WTC11 (cell line): Measurements from ENCODE around the gene IQCF6. TPM values are rescaled to one million over a fixed set of nuclear protein-coding genes. Genes with fewer than 3 reads are reported as not detected.

ENCODE experiments used
- ATAC-seq: fragments of 200-7000 bp; cut with Tn5 transposase; 2 replicates; pipeline ENCODE4 v1.10.0; 2021; ENCODE audit warnings: mild to moderate bottlenecking, moderate library complexity
- CTCF ChIA-PET: fragments of 300-600 bp; sonication (Branson Sonifier 250); formaldehyde crosslinking; loops from one replicate; lab custom pipeline; 2021; ENCODE audit warnings: antibody characterized with exemption; lab: Charles Lee
- POLR2A ChIA-PET: fragments of 350-600 bp; sonication (Branson Sonifier 250); formaldehyde crosslinking; loops from one replicate; lab custom pipeline; 2021; ENCODE audit warnings: antibody characterized with exemption; lab: Charles Lee
- DNase-seq: peaks from one replicate; pipeline ENCODE4 v3.0.0; 2021; ENCODE audit warnings: low spot score
- H3K27ac Mint-ChIP-seq: 2 replicates; pipeline ENCODE4 v1.8.0; 2021; ENCODE audit warnings: mixed read lengths
- H3K27me3 Mint-ChIP-seq: 2 replicates; pipeline ENCODE4 v1.8.0; 2021; ENCODE audit warnings: low read depth, mild to moderate bottlenecking, moderate library complexity, mixed read lengths
- H3K36me3 Mint-ChIP-seq: 2 replicates; pipeline ENCODE4 v1.8.0; 2021; ENCODE audit warnings: mixed read lengths
- H3K4me1 Mint-ChIP-seq: 2 replicates; pipeline ENCODE4 v1.8.0; 2022; ENCODE audit warnings: mixed read lengths
- H3K4me3 Mint-ChIP-seq: 2 replicates; pipeline ENCODE4 v1.8.0; 2021; ENCODE audit warnings: mild to moderate bottlenecking, moderate library complexity, mixed read lengths
- H3K9me3 Mint-ChIP-seq: 2 replicates; pipeline ENCODE4 v1.8.0; 2021; ENCODE audit warnings: mixed read lengths
- CREB1 ChIP-seq: sonication (generic); formaldehyde crosslinking; IDR thresholded peaks from 2 replicates; pipeline ENCODE4 v1.8.0; 2023; ENCODE audit warnings: mild to moderate bottlenecking, missing genetic modification reagents
- ESRRA ChIP-seq: sonication (generic); formaldehyde crosslinking; IDR thresholded peaks from 2 replicates; pipeline ENCODE4 v1.8.1; 2022; ENCODE audit warnings: mild to moderate bottlenecking, missing genetic modification reagents, borderline replicate concordance
- JAZF1 ChIP-seq: fragments of 250-450 bp; sonication (Bioruptor Pico); IDR thresholded peaks from 2 replicates; pipeline ENCODE4 v1.9.0; 2021; ENCODE audit warnings: moderate library complexity, mild to moderate bottlenecking, inconsistent platforms
- KAT7 ChIP-seq: sonication (generic); formaldehyde crosslinking; IDR thresholded peaks from 2 replicates; pipeline ENCODE4 v1.8.1; 2023; ENCODE audit warnings: missing genetic modification reagents, mild to moderate bottlenecking, borderline replicate concordance
- NFATC4 ChIP-seq: fragments of 250-450 bp; sonication (Bioruptor Pico); IDR thresholded peaks from 2 replicates; pipeline ENCODE4 v1.9.0; 2021; ENCODE audit warnings: mild to moderate bottlenecking
- NFE2L1 ChIP-seq: sonication (generic); formaldehyde crosslinking; IDR thresholded peaks from 2 replicates; pipeline ENCODE4 v1.8.1; 2023; ENCODE audit warnings: missing genetic modification reagents
- NR1H2 ChIP-seq: sonication (generic); formaldehyde crosslinking; IDR thresholded peaks from 2 replicates; pipeline ENCODE4 v1.9.0; 2021; ENCODE audit warnings: mild to moderate bottlenecking, moderate library complexity, missing genetic modification reagents
- NR2C2 ChIP-seq: sonication (generic); formaldehyde crosslinking; IDR thresholded peaks from 2 replicates; pipeline ENCODE4 v1.8.0; 2022; ENCODE audit warnings: mild to moderate bottlenecking, missing genetic modification reagents
- RELA ChIP-seq: sonication (generic); formaldehyde crosslinking; IDR thresholded peaks from 2 replicates; pipeline ENCODE4 v1.8.1; 2022; ENCODE audit warnings: missing genetic modification reagents, mild to moderate bottlenecking, borderline replicate concordance
- RORB ChIP-seq: fragments of 250-450 bp; sonication (Bioruptor Pico); IDR thresholded peaks from 2 replicates; pipeline ENCODE4 v1.9.0; 2021; ENCODE audit warnings: mild to moderate bottlenecking
- SP1 ChIP-seq: sonication (generic); formaldehyde crosslinking; conservative IDR thresholded peaks from 2 replicates; pipeline ENCODE4 v1.8.1; 2022; ENCODE audit warnings: missing genetic modification reagents
- ZBTB21 ChIP-seq: sonication (generic); formaldehyde crosslinking; IDR thresholded peaks from 2 replicates; pipeline ENCODE4 v1.8.1; 2023; ENCODE audit warnings: mild to moderate bottlenecking, missing genetic modification reagents, borderline replicate concordance
- ZNF232 ChIP-seq: sonication (generic); formaldehyde crosslinking; IDR thresholded peaks from 2 replicates; pipeline ENCODE4 v1.8.0; 2022; ENCODE audit warnings: mild to moderate bottlenecking, missing genetic modification reagents
- ZNF263 ChIP-seq: sonication (generic); formaldehyde crosslinking; IDR thresholded peaks from 2 replicates; pipeline ENCODE4 v1.8.1; 2022; ENCODE audit warnings: low read depth, mild to moderate bottlenecking, moderate library complexity, missing genetic modification reagents
- ZNF317 ChIP-seq: sonication (generic); formaldehyde crosslinking; IDR thresholded peaks from 2 replicates; pipeline ENCODE4 v1.8.1; 2023; ENCODE audit warnings: low read depth, mild to moderate bottlenecking, moderate library complexity, missing genetic modification reagents, borderline replicate concordance
- ZNF423 ChIP-seq: fragments of 250-450 bp; sonication (Bioruptor Pico); IDR thresholded peaks from 2 replicates; pipeline ENCODE4 v2.1.2; 2022; ENCODE audit warnings: mild to moderate bottlenecking, moderate library complexity
- ZNF671 ChIP-seq: fragments of 250-450 bp; sonication (Bioruptor Pico); IDR thresholded peaks from 2 replicates; pipeline ENCODE4 v1.8.0; 2021; ENCODE audit warnings: mild to moderate bottlenecking
- total RNA-seq: library from RNA; stranded (reverse); gene quantifications from 3 replicates; pipeline ENCODE4 v1.2.3, GENCODE V29; 2021
- TF ChIP-seq, protein P1 (sequence below): sonication (generic); formaldehyde crosslinking; IDR thresholded peaks from 2 replicates; pipeline ENCODE4 v1.8.0; 2022; ENCODE audit warnings: mild to moderate bottlenecking, missing genetic modification reagents
- TF ChIP-seq, protein P2 (sequence below): sonication (generic); formaldehyde crosslinking; IDR thresholded peaks from 2 replicates; pipeline ENCODE4 v1.8.0; 2023; ENCODE audit warnings: missing genetic modification reagents
- TF ChIP-seq, protein P3 (sequence below): sonication (generic); formaldehyde crosslinking; IDR thresholded peaks from 2 replicates; pipeline ENCODE4 v1.8.0; 2022; ENCODE audit warnings: mild to moderate bottlenecking, missing genetic modification reagents
- TF ChIP-seq, protein P4 (sequence below): sonication (generic); formaldehyde crosslinking; IDR thresholded peaks from 2 replicates; pipeline ENCODE4 v1.8.1; 2023; ENCODE audit warnings: mild to moderate bottlenecking, missing genetic modification reagents, moderate library complexity
- TF ChIP-seq, protein P5 (sequence below): fragments of 200-600 bp; IDR thresholded peaks from 2 replicates; pipeline ENCODE4 v1.8.0; 2022; ENCODE audit warnings: antibody characterized with exemption
- TF ChIP-seq, protein P6 (sequence below): sonication (generic); formaldehyde crosslinking; IDR thresholded peaks from 2 replicates; pipeline ENCODE4 v1.8.1; 2022; ENCODE audit warnings: mild to moderate bottlenecking, missing genetic modification reagents, moderate library complexity, borderline replicate concordance
- TF ChIP-seq, protein P7 (sequence below): fragments of 250-450 bp; sonication (Bioruptor Pico); conservative IDR thresholded peaks from 2 replicates; pipeline ENCODE4 v1.9.0; 2021; ENCODE audit warnings: mild to moderate bottlenecking
- TF ChIP-seq, protein P8 (sequence below): sonication (generic); formaldehyde crosslinking; IDR thresholded peaks from 2 replicates; pipeline ENCODE4 v1.8.1; 2022; ENCODE audit warnings: mild to moderate bottlenecking, moderate library complexity, missing genetic modification reagents

Gene IQCF6
- total RNA-seq, 1 experiment from 2014 or later, result not detected

DNA sequence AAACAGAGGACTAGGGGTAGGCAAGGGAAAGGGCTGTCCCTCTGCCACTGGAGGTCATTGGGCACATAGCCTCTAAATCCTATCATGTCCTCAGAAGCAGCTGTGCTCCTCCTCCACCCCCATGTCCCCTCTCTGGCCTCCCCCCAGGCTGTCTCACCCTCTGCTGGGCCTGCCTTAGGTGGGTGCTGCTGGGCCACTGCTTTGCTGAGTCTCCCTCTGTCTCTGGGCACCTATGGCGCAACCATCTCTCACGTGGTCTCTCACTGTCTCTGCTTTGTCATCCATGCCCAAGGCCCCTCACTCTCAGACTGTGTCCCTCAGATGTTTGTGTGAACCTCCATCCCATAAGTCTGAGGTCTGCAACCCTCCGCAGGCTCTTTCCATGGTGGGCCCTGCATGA is 35.0 kb upstream of the IQCF6 start:
- DNase-seq (no peak), ATAC-seq (no peak)
- TF ChIP-seq NFE2L1 (CRISPR knock-in tag), result no peak
- no peak for TF ChIP-seq RELA
- TF ChIP-seq ZBTB21 (CRISPR knock-in tag), result no peak
- no peak for TF ChIP-seq NFATC4 (CRISPR knock-in tag)
- no peak for TF ChIP-seq ZNF232 (CRISPR knock-in tag)
- TF ChIP-seq, protein P1, sequence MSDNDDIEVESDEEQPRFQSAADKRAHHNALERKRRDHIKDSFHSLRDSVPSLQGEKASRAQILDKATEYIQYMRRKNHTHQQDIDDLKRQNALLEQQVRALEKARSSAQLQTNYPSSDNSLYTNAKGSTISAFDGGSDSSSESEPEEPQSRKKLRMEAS (CRISPR knock-in tag), result no peak
- TF ChIP-seq, protein P2, sequence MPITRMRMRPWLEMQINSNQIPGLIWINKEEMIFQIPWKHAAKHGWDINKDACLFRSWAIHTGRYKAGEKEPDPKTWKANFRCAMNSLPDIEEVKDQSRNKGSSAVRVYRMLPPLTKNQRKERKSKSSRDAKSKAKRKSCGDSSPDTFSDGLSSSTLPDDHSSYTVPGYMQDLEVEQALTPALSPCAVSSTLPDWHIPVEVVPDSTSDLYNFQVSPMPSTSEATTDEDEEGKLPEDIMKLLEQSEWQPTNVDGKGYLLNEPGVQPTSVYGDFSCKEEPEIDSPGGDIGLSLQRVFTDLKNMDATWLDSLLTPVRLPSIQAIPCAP, result no peak
- no peak for TF ChIP-seq KAT7 (CRISPR knock-in tag)
- no peak for TF ChIP-seq ZNF263 (CRISPR knock-in tag)
- TF ChIP-seq NR2C2 (CRISPR knock-in tag), result no peak
- TF ChIP-seq NR1H2 (CRISPR knock-in tag), result no peak
- no peak for TF ChIP-seq ESRRA (CRISPR knock-in tag)
- TF ChIP-seq SP1 (CRISPR knock-in tag), result no peak
- TF ChIP-seq RORB (CRISPR knock-in tag), result no peak
- TF ChIP-seq, protein P3, sequence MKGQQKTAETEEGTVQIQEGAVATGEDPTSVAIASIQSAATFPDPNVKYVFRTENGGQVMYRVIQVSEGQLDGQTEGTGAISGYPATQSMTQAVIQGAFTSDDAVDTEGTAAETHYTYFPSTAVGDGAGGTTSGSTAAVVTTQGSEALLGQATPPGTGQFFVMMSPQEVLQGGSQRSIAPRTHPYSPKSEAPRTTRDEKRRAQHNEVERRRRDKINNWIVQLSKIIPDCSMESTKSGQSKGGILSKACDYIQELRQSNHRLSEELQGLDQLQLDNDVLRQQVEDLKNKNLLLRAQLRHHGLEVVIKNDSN (CRISPR knock-in tag), result no peak
- no peak for TF ChIP-seq ZNF423 (CRISPR knock-in tag)
- peaks cover 6% of the 10 kb centered on the region for H3K27me3 Mint-ChIP-seq
- H3K36me3 Mint-ChIP-seq, result no peaks in the 10 kb centered on the region
- H3K4me3 Mint-ChIP-seq, result no peak overlapping the region
- peaks cover 16% of the 10 kb centered on the region for H3K9me3 Mint-ChIP-seq
- H3K27ac Mint-ChIP-seq, result no peak overlapping the region
- CTCF ChIA-PET, result interaction anchor here (0.9 to 1.1 kb wide), 2 partner anchors 20 to 95 kb away, joined by 4 to 5 read pairs; no protein-coding TSS in a partner anchor
- no peaks in the 10 kb centered on the region for H3K4me1 Mint-ChIP-seq
- POLR2A ChIA-PET, result no interaction called here

DNA sequence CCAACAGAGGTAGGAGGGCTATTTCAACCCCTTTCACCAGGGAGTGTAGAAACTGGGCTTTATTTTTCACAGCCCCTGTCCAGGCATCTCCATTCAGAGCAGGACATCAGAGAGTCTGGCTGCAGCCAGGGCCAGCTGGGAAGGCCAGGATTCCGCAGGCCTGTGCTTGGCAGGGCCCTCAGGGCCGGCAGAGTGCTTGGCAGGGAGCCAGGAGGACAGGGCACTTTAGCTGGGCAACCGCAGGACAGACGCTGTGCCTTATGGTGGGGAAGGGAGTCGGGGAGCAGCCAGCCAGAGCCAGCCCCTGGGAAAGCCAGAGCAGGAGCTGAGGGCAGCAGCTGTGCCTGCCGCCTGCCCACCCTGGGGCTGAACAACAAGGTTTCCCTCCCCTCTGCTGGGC is 34.5 kb upstream of the IQCF6 start:
- POLR2A ChIA-PET, result no interaction called here
- CTCF ChIA-PET, result interaction anchor here (0.9 to 1.1 kb wide), 2 partner anchors 19 to 95 kb away, joined by 4 to 5 read pairs; no protein-coding TSS in a partner anchor
- Mint-ChIP-seq H3K4me1 (no peaks in the 10 kb centered on the region), H3K27me3 (peaks cover 6% of the 10 kb centered on the region), H3K36me3 (no peaks in the 10 kb centered on the region), H3K27ac (no peak overlapping the region), H3K9me3 (peaks cover 21% of the 10 kb centered on the region), H3K4me3 (no peak overlapping the region)
- DNase-seq (no peak), ATAC-seq (no peak)
- TF ChIP-seq JAZF1 (CRISPR knock-in tag), result no peak
- TF ChIP-seq, protein P4, sequence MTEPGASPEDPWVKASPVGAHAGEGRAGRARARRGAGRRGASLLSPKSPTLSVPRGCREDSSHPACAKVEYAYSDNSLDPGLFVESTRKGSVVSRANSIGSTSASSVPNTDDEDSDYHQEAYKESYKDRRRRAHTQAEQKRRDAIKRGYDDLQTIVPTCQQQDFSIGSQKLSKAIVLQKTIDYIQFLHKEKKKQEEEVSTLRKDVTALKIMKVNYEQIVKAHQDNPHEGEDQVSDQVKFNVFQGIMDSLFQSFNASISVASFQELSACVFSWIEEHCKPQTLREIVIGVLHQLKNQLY (CRISPR knock-in tag), result no peak
- TF ChIP-seq, protein P5, sequence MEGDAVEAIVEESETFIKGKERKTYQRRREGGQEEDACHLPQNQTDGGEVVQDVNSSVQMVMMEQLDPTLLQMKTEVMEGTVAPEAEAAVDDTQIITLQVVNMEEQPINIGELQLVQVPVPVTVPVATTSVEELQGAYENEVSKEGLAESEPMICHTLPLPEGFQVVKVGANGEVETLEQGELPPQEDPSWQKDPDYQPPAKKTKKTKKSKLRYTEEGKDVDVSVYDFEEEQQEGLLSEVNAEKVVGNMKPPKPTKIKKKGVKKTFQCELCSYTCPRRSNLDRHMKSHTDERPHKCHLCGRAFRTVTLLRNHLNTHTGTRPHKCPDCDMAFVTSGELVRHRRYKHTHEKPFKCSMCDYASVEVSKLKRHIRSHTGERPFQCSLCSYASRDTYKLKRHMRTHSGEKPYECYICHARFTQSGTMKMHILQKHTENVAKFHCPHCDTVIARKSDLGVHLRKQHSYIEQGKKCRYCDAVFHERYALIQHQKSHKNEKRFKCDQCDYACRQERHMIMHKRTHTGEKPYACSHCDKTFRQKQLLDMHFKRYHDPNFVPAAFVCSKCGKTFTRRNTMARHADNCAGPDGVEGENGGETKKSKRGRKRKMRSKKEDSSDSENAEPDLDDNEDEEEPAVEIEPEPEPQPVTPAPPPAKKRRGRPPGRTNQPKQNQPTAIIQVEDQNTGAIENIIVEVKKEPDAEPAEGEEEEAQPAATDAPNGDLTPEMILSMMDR, result no peak
- TF ChIP-seq CREB1 (CRISPR knock-in tag), result no peak
- TF ChIP-seq, protein P6, sequence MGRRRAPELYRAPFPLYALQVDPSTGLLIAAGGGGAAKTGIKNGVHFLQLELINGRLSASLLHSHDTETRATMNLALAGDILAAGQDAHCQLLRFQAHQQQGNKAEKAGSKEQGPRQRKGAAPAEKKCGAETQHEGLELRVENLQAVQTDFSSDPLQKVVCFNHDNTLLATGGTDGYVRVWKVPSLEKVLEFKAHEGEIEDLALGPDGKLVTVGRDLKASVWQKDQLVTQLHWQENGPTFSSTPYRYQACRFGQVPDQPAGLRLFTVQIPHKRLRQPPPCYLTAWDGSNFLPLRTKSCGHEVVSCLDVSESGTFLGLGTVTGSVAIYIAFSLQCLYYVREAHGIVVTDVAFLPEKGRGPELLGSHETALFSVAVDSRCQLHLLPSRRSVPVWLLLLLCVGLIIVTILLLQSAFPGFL (CRISPR knock-in tag), result no peak
- TF ChIP-seq, protein P7, sequence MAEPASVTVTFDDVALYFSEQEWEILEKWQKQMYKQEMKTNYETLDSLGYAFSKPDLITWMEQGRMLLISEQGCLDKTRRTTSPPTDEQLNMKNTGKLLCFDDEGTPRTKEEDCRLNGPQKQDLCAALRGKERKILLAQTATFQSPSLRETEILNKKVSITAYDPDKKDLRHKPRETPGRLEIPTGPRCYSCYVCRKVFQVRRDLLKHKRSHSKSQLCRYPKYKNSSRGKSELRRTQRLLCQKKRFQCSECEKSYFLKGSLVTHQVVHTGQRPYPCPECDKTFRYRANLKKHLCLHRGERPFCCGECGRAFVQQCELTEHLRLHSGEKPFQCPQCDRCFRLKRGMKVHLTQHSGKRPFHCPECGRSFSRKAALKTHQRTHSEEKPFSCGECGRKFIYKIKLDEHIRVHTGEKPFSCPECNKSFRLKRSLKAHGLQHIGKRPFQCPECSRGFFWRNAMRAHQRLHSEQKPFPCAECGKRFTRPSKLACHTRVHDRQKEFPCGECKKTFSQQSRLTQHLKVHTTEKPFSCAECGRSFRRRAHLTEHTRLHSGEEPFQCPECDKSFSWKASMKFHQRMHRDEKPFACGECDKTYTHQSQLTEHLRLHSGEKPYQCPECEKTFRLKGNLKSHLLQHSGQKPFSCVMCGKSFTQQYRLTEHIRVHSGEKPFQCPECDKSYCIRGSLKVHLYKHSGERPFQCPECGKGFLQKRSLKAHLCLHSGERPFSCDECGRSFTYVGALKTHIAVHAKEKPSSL (CRISPR knock-in tag), result no peak
- no peak for TF ChIP-seq ZNF671
- TF ChIP-seq, protein P8, sequence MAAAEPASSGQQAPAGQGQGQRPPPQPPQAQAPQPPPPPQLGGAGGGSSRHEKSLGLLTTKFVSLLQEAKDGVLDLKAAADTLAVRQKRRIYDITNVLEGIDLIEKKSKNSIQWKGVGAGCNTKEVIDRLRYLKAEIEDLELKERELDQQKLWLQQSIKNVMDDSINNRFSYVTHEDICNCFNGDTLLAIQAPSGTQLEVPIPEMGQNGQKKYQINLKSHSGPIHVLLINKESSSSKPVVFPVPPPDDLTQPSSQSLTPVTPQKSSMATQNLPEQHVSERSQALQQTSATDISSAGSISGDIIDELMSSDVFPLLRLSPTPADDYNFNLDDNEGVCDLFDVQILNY, result no peak
- TF ChIP-seq ZNF317 (CRISPR knock-in tag), result no peak
